HCT116 (cell line): ENCODE results near the gene SEC16A. TPM values are rescaled to one million over a fixed set of nuclear protein-coding genes. Genes with fewer than 3 reads are reported as not detected.

Experiments
- ATAC-seq: fragments of 200-7000 bp; cut with Tn5 transposase; 2 replicates; pipeline ENCODE4 v1.9.1; 2020; ENCODE audit warnings: mild to moderate bottlenecking, moderate library complexity
- BruUV-seq: library from RNA; stranded (reverse); fragments of 400-500 nt; replicated peaks from 2 replicates; lab custom pipeline; 2021; lab: Mats Ljungman, UMichigan
- CTCF ChIA-PET: fragments of 300-600 bp; sonication (Branson Sonifier 250); formaldehyde crosslinking; loops from one replicate; lab custom pipeline; 2021; ENCODE audit warnings: antibody characterized with exemption; lab: Charles Lee
- POLR2A ChIA-PET: fragments of 300-600, 350-600 bp; sonication (Branson Sonifier 250); formaldehyde crosslinking; loops from one replicate; lab custom pipeline; 2021; ENCODE audit warnings: antibody characterized with exemption; lab: Charles Lee
- RAD21 ChIA-PET, 2 experiments: fragments of 300-600 bp; sonication (Branson Sonifier 250); formaldehyde crosslinking; loops; one replicate each; lab custom pipeline; 2023; ENCODE audit warnings: low total read pairs in 2 of 2; ENCODE audit not compliant: uncharacterized antibody in 2 of 2, unreplicated experiment in 2 of 2, low non-redundant PET in 1 of 2; lab: Charles Lee
- DNase-seq: peaks from one replicate; pipeline ENCODE4 v3.0.0-alpha.2; 2010; ENCODE audit warnings: low read depth, low spot score
- H2AFZ ChIP-seq: fragments of 200-600 bp; shearing (Covaris generic), sonication (generic); 2 replicates; pipeline ENCODE4 v1.6.1; 2017; ENCODE audit warnings: low read depth, mixed run types, mixed read lengths, antibody characterized with exemption, low read length; ENCODE audit not compliant: poor library complexity, severe bottlenecking
- H3K27ac ChIP-seq: 2 replicates; pipeline ENCODE4 v1.5.1; 2012; ENCODE audit warnings: low read depth, low read length
- H3K27me3 ChIP-seq: fragments of 200-600 bp; sonication (generic); 2 replicates; pipeline ENCODE4 v1.6.1; 2016; ENCODE audit warnings: mixed run types, low read length, mixed read lengths; ENCODE audit not compliant: insufficient read depth
- H3K36me3 ChIP-seq, 2 experiments: fragments of 200-500 bp in 1 of 2; fragments of 200-600 bp in 1 of 2; sonication (Bioruptor generic) in 1 of 2; sonication (generic) in 1 of 2; 2 replicates each; pipeline versions ENCODE4 v1.5.1 to v1.6.1; 2014 to 2016; ENCODE audit warnings: low read length in 2 of 2, inconsistent platforms in 1 of 2, mixed read lengths in 1 of 2, mixed run types in 1 of 2; ENCODE audit not compliant: insufficient read depth in 2 of 2, control insufficient read depth in 1 of 2
- H3K4me1 ChIP-seq, 2 experiments: fragments of 200-600 bp in 1 of 2; sonication (generic) in 1 of 2; 2 replicates each; pipeline versions ENCODE4 v1.5.1 to v1.6.1; 2012 to 2017; ENCODE audit warnings: low read length in 2 of 2, inconsistent platforms in 1 of 2, mild to moderate bottlenecking in 1 of 2, mixed read lengths in 1 of 2, mixed run types in 1 of 2, moderate library complexity in 1 of 2; ENCODE audit not compliant: insufficient read depth in 2 of 2, control insufficient read depth in 1 of 2
- H3K4me2 ChIP-seq: fragments of 200-600 bp; sonication (generic); 2 replicates; pipeline ENCODE4 v1.6.1; 2017; ENCODE audit warnings: mixed run types, low read length, mixed read lengths
- H3K4me3 ChIP-seq, 2 experiments: fragments of 200-600 bp in 1 of 2; sonication (generic) in 1 of 2; replicated peaks in 1 of 2; 2 replicates each; pipeline ENCODE4 v1.5.1; 2011 to 2016; ENCODE audit warnings: low read length in 2 of 2, control low read depth in 1 of 2, low read depth in 1 of 2, mild to moderate bottlenecking in 1 of 2, mixed read lengths in 1 of 2, mixed run types in 1 of 2
- H3K79me2 ChIP-seq: fragments of 200-600 bp; sonication (generic); 2 replicates; pipeline ENCODE4 v1.6.1; 2017; ENCODE audit warnings: mild to moderate bottlenecking, mixed run types, low read length, moderate library complexity, mixed read lengths; ENCODE audit not compliant: insufficient read depth
- H3K9ac ChIP-seq: fragments of 200-600 bp; sonication (generic); 2 replicates; pipeline ENCODE4 v1.6.1; 2016; ENCODE audit warnings: low read length, mixed read lengths
- H3K9me2 ChIP-seq: fragments of 200-600 bp; sonication (generic), shearing (Covaris generic); 2 replicates; pipeline ENCODE4 v1.6.1; 2017; ENCODE audit warnings: mixed run types, mild to moderate bottlenecking, moderate library complexity; ENCODE audit not compliant: insufficient read depth
- H3K9me3 ChIP-seq, 2 experiments: fragments of 200-500 bp in 1 of 2; fragments of 200-600 bp in 1 of 2; sonication (Bioruptor generic) in 1 of 2; sonication (generic) in 1 of 2; 2 replicates each; pipeline ENCODE4 v1.6.1; 2014 to 2017; ENCODE audit warnings: low read length in 2 of 2, mixed read lengths in 2 of 2, inconsistent platforms in 1 of 2, low read depth in 1 of 2, mild to moderate bottlenecking in 1 of 2, mixed run types in 1 of 2, moderate library complexity in 1 of 2; ENCODE audit not compliant: control insufficient read depth in 1 of 2, insufficient read depth in 1 of 2
- H4K20me1 ChIP-seq: fragments of 200-600 bp; sonication (generic), shearing (Covaris generic); 2 replicates; pipeline ENCODE4 v1.6.1; 2017; ENCODE audit warnings: mixed run types, mild to moderate bottlenecking, moderate library complexity; ENCODE audit not compliant: insufficient read depth
- ELF1 ChIP-seq: IDR thresholded peaks from 2 replicates; pipeline ENCODE4 v1.6.1; 2012; ENCODE audit warnings: low read depth, borderline replicate concordance
- POLR2A ChIP-seq: IDR thresholded peaks from 2 replicates; pipeline ENCODE4 v1.7.0; 2011; ENCODE audit warnings: borderline replicate concordance; ENCODE audit not compliant: insufficient read depth, insufficient read length; ENCODE audit errors: extremely low read depth
- TCF7L2 ChIP-seq: IDR thresholded peaks from 2 replicates; pipeline ENCODE4 v1.7.0; 2011; ENCODE audit warnings: borderline replicate concordance, inconsistent platforms; ENCODE audit not compliant: insufficient read depth, insufficient read length; ENCODE audit errors: extremely low read depth
- intact Hi-C: fragments of 100-400 bp; cut with micrococcal nuclease; formaldehyde crosslinking; loops from 2 replicates; pipeline ENCODE4 v1.10.0; 2022
- total RNA-seq: library from RNA; stranded (reverse); gene quantifications from one replicate; pipeline ENCODE4 v1.2.1, GENCODE V29; 2021; ENCODE audit not compliant: unreplicated experiment
- TF ChIP-seq, protein P1 (sequence below): IDR thresholded peaks from 2 replicates; pipeline ENCODE4 v1.6.1; 2011; ENCODE audit warnings: mild to moderate bottlenecking, low read length, moderate library complexity; ENCODE audit not compliant: insufficient replicate concordance; ENCODE audit errors: extremely low read depth
- TF ChIP-seq, protein P2 (sequence below): IDR thresholded peaks from 2 replicates; pipeline ENCODE4 v1.6.1; 2012

The SEC16A gene
- total RNA-seq, 1 experiment from 2014 or later = 49.8 TPM

DNA sequence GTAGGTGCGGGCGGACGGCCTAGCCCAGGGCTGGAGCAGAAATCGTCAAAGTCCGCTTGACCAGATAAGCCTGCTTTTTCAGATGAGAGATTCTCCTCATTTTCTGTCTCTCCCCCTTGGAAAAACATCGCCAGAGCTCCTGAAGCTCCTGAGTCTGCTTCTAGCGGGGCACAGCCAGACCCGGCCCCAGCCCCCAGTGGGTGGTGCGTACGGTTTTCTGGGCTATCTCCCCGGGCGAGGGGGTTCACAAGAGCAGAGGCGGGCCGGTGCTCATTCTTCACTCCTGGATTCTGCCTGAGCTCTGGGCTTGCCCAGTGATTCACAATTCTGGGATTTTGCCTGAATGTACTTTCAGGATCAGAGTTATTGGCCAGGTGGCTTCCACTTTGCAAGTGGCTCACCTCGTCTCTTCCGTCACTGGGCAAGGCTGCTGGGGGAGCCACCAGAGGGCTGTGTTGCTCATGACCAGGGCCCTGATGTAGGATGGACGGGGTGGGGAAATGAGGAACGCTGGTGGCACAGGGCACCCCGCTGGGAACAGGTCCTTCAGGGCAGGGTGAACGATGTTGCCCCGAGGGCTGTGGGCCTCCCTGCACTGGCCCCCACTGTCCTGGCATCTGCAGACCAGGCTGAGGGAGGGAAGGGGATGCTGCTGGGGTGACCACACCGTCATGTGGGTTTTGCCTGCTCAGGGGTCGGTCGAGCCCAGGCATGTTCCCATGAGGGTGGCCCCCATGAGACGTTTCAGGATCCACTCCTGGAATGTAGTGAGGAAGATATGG is 6.3 kb downstream of the SEC16A start:
- H3K9me2 ChIP-seq = no peaks in the 10 kb centered on the region
- H3K4me2 ChIP-seq = no peak overlapping the region
- H3K27me3 ChIP-seq = no peaks in the 10 kb centered on the region
- ChIA-PET RAD21 (no interaction called here), POLR2A (no interaction called here), CTCF (no interaction called here)
- no peak overlapping the region for H3K9ac ChIP-seq
- BruUV-seq = no TSS peak
- no peak overlapping the region for H3K4me3 ChIP-seq
- peaks cover 3% of the 10 kb centered on the region; the same call in 1 of the 2 replicates for H4K20me1 ChIP-seq
- no peaks in the 10 kb centered on the region for H3K9me3 ChIP-seq
- H3K27ac ChIP-seq = no peak overlapping the region
- ATAC-seq (no peak), DNase-seq (no peak)
- peaks cover 3 to 4% of the 10 kb centered on the region in 2 experiments for H3K4me1 ChIP-seq
- peaks cover 51 to 64% of the 10 kb centered on the region in 2 experiments for H3K36me3 ChIP-seq
- TF ChIP-seq, protein P1, sequence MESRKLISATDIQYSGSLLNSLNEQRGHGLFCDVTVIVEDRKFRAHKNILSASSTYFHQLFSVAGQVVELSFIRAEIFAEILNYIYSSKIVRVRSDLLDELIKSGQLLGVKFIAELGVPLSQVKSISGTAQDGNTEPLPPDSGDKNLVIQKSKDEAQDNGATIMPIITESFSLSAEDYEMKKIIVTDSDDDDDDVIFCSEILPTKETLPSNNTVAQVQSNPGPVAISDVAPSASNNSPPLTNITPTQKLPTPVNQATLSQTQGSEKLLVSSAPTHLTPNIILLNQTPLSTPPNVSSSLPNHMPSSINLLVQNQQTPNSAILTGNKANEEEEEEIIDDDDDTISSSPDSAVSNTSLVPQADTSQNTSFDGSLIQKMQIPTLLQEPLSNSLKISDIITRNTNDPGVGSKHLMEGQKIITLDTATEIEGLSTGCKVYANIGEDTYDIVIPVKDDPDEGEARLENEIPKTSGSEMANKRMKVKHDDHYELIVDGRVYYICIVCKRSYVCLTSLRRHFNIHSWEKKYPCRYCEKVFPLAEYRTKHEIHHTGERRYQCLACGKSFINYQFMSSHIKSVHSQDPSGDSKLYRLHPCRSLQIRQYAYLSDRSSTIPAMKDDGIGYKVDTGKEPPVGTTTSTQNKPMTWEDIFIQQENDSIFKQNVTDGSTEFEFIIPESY = no peak
- TF ChIP-seq POLR2A = no peak
- TF ChIP-seq ELF1 = no peak
- TF ChIP-seq TCF7L2 = no peak
- TF ChIP-seq, protein P2, sequence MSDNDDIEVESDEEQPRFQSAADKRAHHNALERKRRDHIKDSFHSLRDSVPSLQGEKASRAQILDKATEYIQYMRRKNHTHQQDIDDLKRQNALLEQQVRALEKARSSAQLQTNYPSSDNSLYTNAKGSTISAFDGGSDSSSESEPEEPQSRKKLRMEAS = no peak
- H2AFZ ChIP-seq = no peak overlapping the region
- intact Hi-C loops = no loop called here
- H3K79me2 ChIP-seq = peaks cover 96% of the 10 kb centered on the region
